ENCODE results near the gene MAG.
A peak's percentile ranks its signal among the peaks of the same experiment; 100 is the strongest.

MAG gene

GRCh38 chr19:35341006-35341405 lies 49.0 kb downstream of the MAG start:
- DNase-seq (ENCODE audit: low read depth in 2 of 3, low spot score in 2 of 3): no peak

- no peak for DNase-seq (ENCODE audit: low read depth in 2 of 3, low spot score in 2 of 3)
Observed at GRCh38 chr19:35341565-35342225, 49.7 kb downstream of the MAG start.

- no peak for DNase-seq (ENCODE audit: low read depth in 2 of 3, low spot score in 2 of 3)
Observed at GRCh38 chr19:35342430-35342829, 50.5 kb downstream of the MAG start.

- DNase-seq (ENCODE audit: low read depth in 2 of 3, low spot score in 2 of 3): no peak
Observed at GRCh38 chr19:35344511-35345031, 52.6 kb downstream of the MAG start.

- DNase-seq (ENCODE audit: low read depth in 2 of 3, low spot score in 2 of 3): no peak
Observed at GRCh38 chr19:35345671-35346111, 53.7 kb downstream of the MAG start.

GRCh38 chr19:35346193-35347052 lies 54.5 kb downstream of the MAG start:
- peak in 2 of 3 experiments; percentile 42 to 56 for DNase-seq (ENCODE audit: low read depth in 2 of 3, low spot score in 2 of 3)

- peak; percentile 36 to 45 (median 43) for DNase-seq (ENCODE audit: low read depth in 2 of 3, low spot score in 2 of 3)
Observed at GRCh38 chr19:35347171-35347929, 55.4 kb downstream of the MAG start, which contains the start of gene FFAR1. Gene FFAR1, plus strand, starts transcription at chr19:35347902. Its CDS starts 3,650 bp downstream, at chr19:35351552.

GRCh38 chr19:35347930-35348298 lies 56.0 kb downstream of the MAG start:
- DNase-seq (ENCODE audit: low read depth in 2 of 3, low spot score in 2 of 3): no peak

GRCh38 chr19:35348911-35349611 lies 57.1 kb downstream of the MAG start:
- DNase-seq (ENCODE audit: low read depth in 2 of 3, low spot score in 2 of 3): no peak

GRCh38 chr19:35349614-35350521 lies 57.9 kb downstream of the MAG start:
- DNase-seq (ENCODE audit: low read depth in 2 of 3, low spot score in 2 of 3): no peak

- DNase-seq (ENCODE audit: low read depth in 2 of 3, low spot score in 2 of 3): no peak
Observed at GRCh38 chr19:35350591-35350990, 58.6 kb downstream of the MAG start.

- DNase-seq (ENCODE audit: low read depth in 2 of 3, low spot score in 2 of 3): no peak
Observed at GRCh38 chr19:35351411-35352176, 59.6 kb downstream of the MAG start.

- no peak for DNase-seq (ENCODE audit: low read depth in 2 of 3, low spot score in 2 of 3)
Observed at GRCh38 chr19:35352177-35352447, 60.2 kb downstream of the MAG start.

- peak; percentile 28 to 60 (median 40) for DNase-seq (ENCODE audit: low read depth in 2 of 3, low spot score in 2 of 3)
Observed at GRCh38 chr19:35352448-35353304, 60.7 kb downstream of the MAG start.

- no peak for DNase-seq (ENCODE audit: low read depth in 2 of 3, low spot score in 2 of 3)
Observed at GRCh38 chr19:35353635-35354034, 61.7 kb downstream of the MAG start.

- DNase-seq (ENCODE audit: low read depth in 2 of 3, low spot score in 2 of 3): no peak
Observed at GRCh38 chr19:35354898-35355297, 62.9 kb downstream of the MAG start.

GRCh38 chr19:35355791-35356460 lies 64.0 kb downstream of the MAG start:
- no peak for DNase-seq (ENCODE audit: low read depth in 2 of 3, low spot score in 2 of 3)

Data from activated CD8-positive, alpha-beta memory T cell treated with anti-CD3 and anti-CD28 coated beads for 48 hours (primary cell).